Measurements from ENCODE around the gene E2F7. TPM values are rescaled to one million over a fixed set of nuclear protein-coding genes. Genes with fewer than 3 reads are reported as not detected.

Gene E2F7
- polyA plus RNA-seq, 4 donors = 5.2 to 9.3 (median 7.8) TPM

Other genes starting within 250 kb of the E2F7 start
- gene CSRP2, start 186.6 kb downstream of the E2F7 start, polyA plus RNA-seq (ENCODE audit: insufficient read length in 4 of 4) = 100 to 1,000 TPM in 1 of 4 donors, 10 to 100 TPM in 3; 76.0 to 107 (median 87.4) TPM